Frontal cortex (tissue), 4 donors: ENCODE measurements around the gene AJAP1. TPM values are rescaled to one million over a fixed set of nuclear protein-coding genes. Genes with fewer than 3 reads are reported as not detected.

Experiments used
- DNase-seq, 2 donors: peaks; one replicate each; pipeline ENCODE4 v3.0.0; 2012; ENCODE audit warnings: low spot score in 2 of 2
- FAIRE-seq: peaks from 2 replicates; lab custom pipeline; 2012; peaks lifted over from hg19 to GRCh38; lab: Jason Lieb, UNC
- total RNA-seq: library from RNA; depleted of rRNA; stranded (reverse); fragments of >200 nt; gene quantifications from one replicate; pipeline ENCODE4 v1.2.3, GENCODE V29; 2014
- donor health status: control.
- donor health status: control.
- donor health status: control.

The AJAP1 gene
- total RNA-seq, 1 donor from 2014 or later: 16.7 TPM

GRCh38 chr1:4628992-4629391 lies 25.4 kb upstream of the AJAP1 start:
- DNase-seq (no peak), FAIRE-seq (no peak)

GRCh38 chr1:4630561-4630960 lies 23.8 kb upstream of the AJAP1 start:
- FAIRE-seq (no peak), DNase-seq (no peak)

- FAIRE-seq (no peak), DNase-seq (no peak)
These were observed 23.1 kb upstream of the AJAP1 start for GRCh38 chr1:4631321-4631720.

GRCh38 chr1:4633346-4633745 lies 21.1 kb upstream of the AJAP1 start:
- DNase-seq (no peak), FAIRE-seq (no peak)

- DNase-seq: no peak
- no peak for FAIRE-seq
These were observed 20.1 kb upstream of the AJAP1 start for GRCh38 chr1:4634156-4634792.

GRCh38 chr1:4634793-4635406 lies 19.5 kb upstream of the AJAP1 start:
- DNase-seq (no peak), FAIRE-seq (no peak)

GRCh38 chr1:4636186-4636585 lies 18.2 kb upstream of the AJAP1 start:
- no peak for DNase-seq
- FAIRE-seq: no peak

- DNase-seq: no peak
- FAIRE-seq: no peak
These were observed 17.6 kb upstream of the AJAP1 start for GRCh38 chr1:4636644-4637380.

GRCh38 chr1:4637616-4638344 lies 16.6 kb upstream of the AJAP1 start:
- DNase-seq (no peak), FAIRE-seq (no peak)

- DNase-seq: no peak
- FAIRE-seq: no peak
These were observed 16.1 kb upstream of the AJAP1 start for GRCh38 chr1:4638345-4638729.

GRCh38 chr1:4640931-4641330 lies 13.5 kb upstream of the AJAP1 start:
- DNase-seq: no peak
- FAIRE-seq: no peak

GRCh38 chr1:4647391-4647790 lies 7.0 kb upstream of the AJAP1 start:
- FAIRE-seq: no peak
- DNase-seq: no peak

- DNase-seq (no peak), FAIRE-seq (no peak)
These were observed 5.8 kb upstream of the AJAP1 start for GRCh38 chr1:4648657-4649056.

GRCh38 chr1:4650481-4650880 lies 3.9 kb upstream of the AJAP1 start:
- FAIRE-seq (no peak), DNase-seq (no peak)

GRCh38 chr1:4650981-4651380 lies 3.4 kb upstream of the AJAP1 start:
- FAIRE-seq (no peak), DNase-seq (no peak)

- FAIRE-seq: no peak
- DNase-seq: peak; percentile 75 to 76
These were observed 1.6 kb upstream of the AJAP1 start for GRCh38 chr1:4652631-4653327.

- no peak for FAIRE-seq
- DNase-seq: peak in 1 of 2 donors; percentile 29
These were observed 1.1 kb upstream of the AJAP1 start for GRCh38 chr1:4653328-4653660.

- FAIRE-seq: no peak
These were observed 610 bp downstream of the AJAP1 start for GRCh38 chr1:4654764-4655673.

More at GRCh38 chr1:4654764-4655673, 610 bp downstream of the AJAP1 start:
- peak in 1 of 2 donors; percentile 75 for DNase-seq
